Left ventricle myocardium inferior (tissue), 1 donor: ENCODE results near the gene PRR23E. TPM values are rescaled to one million over a fixed set of nuclear protein-coding genes. Genes with fewer than 3 reads are reported as not detected.

Experiments used
- DNase-seq: peaks from one replicate; pipeline ENCODE4 v3.0.0-alpha.2; 2020
- H3K27ac ChIP-seq: fragments of 200-600 bp; replicated peaks from 2 replicates; pipeline ENCODE4 v1.8.0; 2021
- H3K27me3 ChIP-seq: fragments of 200-600 bp; 2 replicates; pipeline ENCODE4 v1.8.0; 2021; ENCODE audit warnings: low read depth
- H3K36me3 ChIP-seq: fragments of 200-600 bp; 2 replicates; pipeline ENCODE4 v1.8.0; 2021
- H3K4me1 ChIP-seq: fragments of 200-600 bp; 2 replicates; pipeline ENCODE4 v1.8.0; 2021
- H3K4me3 ChIP-seq: fragments of 200-600 bp; 2 replicates; pipeline ENCODE4 v1.8.0; 2021; ENCODE audit warnings: mild to moderate bottlenecking, moderate library complexity
- H3K9me3 ChIP-seq: fragments of 200-600 bp; replicated peaks from 2 replicates; pipeline ENCODE4 v1.8.0; 2021
- CTCF ChIP-seq: fragments of 200-600 bp; IDR thresholded peaks from 2 replicates; pipeline ENCODE4 v1.8.0; 2021; ENCODE audit warnings: antibody characterized with exemption, mild to moderate bottlenecking, borderline replicate concordance
- intact Hi-C: fragments of 100-400 bp; cut with micrococcal nuclease; formaldehyde crosslinking; loops from one replicate; pipeline ENCODE4 v1.11.0; 2022
- total RNA-seq: library from RNA; stranded (reverse); fragmentation: NEBNext Ultra II Directional; extraction: Animal tissue kit (Norgen Biotek cat#: 25700); gene quantifications from one replicate; pipeline ENCODE4 v1.2.1, GENCODE V29; 2021
- donor health status: DM: no; HTN: yes; CAD: no; lungs with severe emphysema.

Gene PRR23E
- total RNA-seq, 1 donor from 2014 or later = not detected

GRCh38 chr3:127218454-127218922 is 25.6 kb downstream of the PRR23E start:
- Histone ChIP-seq H3K9me3 (no peaks in the 10 kb centered on the region), H3K27me3 (peaks cover 86% of the 10 kb centered on the region), H3K4me1 (peaks cover 7% of the 10 kb centered on the region), H3K36me3 (no peaks in the 10 kb centered on the region), H3K27ac (no peak overlapping the region), H3K4me3 (no peak overlapping the region)
- intact Hi-C loops = no loop called here
- DNase-seq = no peak
- no peak for TF ChIP-seq CTCF

GRCh38 chr3:127220497-127220896 is 27.6 kb downstream of the PRR23E start:
- Histone ChIP-seq H3K27me3 (peaks cover 79% of the 10 kb centered on the region), H3K36me3 (no peaks in the 10 kb centered on the region), H3K4me1 (peaks cover 7% of the 10 kb centered on the region), H3K27ac (no peak overlapping the region), H3K9me3 (peaks cover 8% of the 10 kb centered on the region), H3K4me3 (no peak overlapping the region)
- DNase-seq = no peak
- intact Hi-C loops = no loop called here
- TF ChIP-seq CTCF = no peak

- H3K27ac ChIP-seq = no peak overlapping the region
- H3K27me3 ChIP-seq = peaks cover 79% of the 10 kb centered on the region
- no peaks in the 10 kb centered on the region for H3K36me3 ChIP-seq
- peaks cover 13% of the 10 kb centered on the region for H3K9me3 ChIP-seq
- intact Hi-C loops = no loop called here
- TF ChIP-seq CTCF = no peak
- peaks cover 7% of the 10 kb centered on the region for H3K4me1 ChIP-seq
- H3K4me3 ChIP-seq = no peak overlapping the region
- DNase-seq = no peak
These were observed 28.1 kb downstream of the PRR23E start for GRCh38 chr3:127221037-127221436.

DNA sequence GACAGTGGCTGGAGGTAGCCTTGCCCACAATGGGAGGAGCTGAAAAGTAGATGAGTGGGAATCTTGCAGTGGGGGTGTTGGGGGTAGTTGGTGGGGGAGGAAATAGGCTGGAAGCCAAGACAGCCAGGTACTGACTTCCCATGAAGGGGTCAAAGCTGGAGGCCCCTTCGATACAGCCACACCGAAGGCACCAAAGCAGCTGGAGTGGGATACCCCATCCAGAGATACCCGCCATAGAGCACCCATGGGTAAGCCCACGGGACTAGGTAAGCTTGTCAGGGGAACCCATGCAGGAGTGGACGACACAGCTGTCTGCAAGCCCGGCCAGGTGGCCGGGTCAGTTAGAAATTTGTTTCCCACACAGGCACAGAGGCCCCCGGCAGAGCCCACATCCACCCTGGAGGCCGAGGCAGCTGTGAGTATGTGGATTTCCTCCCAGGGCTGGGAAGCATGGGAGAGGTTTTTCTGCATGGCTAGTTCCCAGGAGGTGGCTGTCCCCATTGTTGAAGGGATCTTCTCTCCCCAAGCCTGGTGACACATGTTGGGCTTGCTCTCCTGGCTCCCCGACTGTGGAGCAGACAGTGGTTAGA is 28.6 kb downstream of the PRR23E start:
- H3K9me3 ChIP-seq = peaks cover 16% of the 10 kb centered on the region
- DNase-seq = no peak
- intact Hi-C loops = no loop called here
- no peak overlapping the region for H3K4me3 ChIP-seq
- H3K36me3 ChIP-seq = no peaks in the 10 kb centered on the region
- H3K27me3 ChIP-seq = peaks cover 74% of the 10 kb centered on the region
- no peak for TF ChIP-seq CTCF
- no peak overlapping the region for H3K27ac ChIP-seq
- peaks cover 7% of the 10 kb centered on the region for H3K4me1 ChIP-seq

DNA sequence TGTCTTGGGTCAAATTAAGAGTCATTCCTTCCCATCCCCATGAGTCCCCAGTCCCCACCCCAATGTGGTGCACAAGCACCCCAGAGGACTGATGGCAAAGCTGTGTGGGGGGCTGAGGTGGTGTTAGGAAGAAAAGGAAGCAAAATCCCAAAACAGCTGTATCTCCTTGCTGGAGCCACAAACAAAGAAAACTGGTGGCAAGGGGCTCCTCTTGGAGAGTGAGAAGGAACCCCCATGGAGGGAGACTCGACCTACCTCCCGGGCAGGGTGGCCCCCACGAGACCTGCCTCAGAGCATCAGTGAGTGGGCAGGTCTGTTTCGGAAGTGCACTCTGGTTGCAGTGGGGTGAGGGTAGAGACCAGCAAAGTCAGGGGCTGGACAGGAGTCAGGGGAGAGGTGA is 29.2 kb downstream of the PRR23E start:
- intact Hi-C loops = no loop called here
- H3K4me1 ChIP-seq = peaks cover 7% of the 10 kb centered on the region
- no peak for TF ChIP-seq CTCF
- peaks cover 68% of the 10 kb centered on the region for H3K27me3 ChIP-seq
- H3K9me3 ChIP-seq = peaks cover 16% of the 10 kb centered on the region
- H3K4me3 ChIP-seq = no peak overlapping the region
- no peak overlapping the region for H3K27ac ChIP-seq
- no peaks in the 10 kb centered on the region for H3K36me3 ChIP-seq
- DNase-seq = no peak
